ENCODE data around the gene PHF23. TPM values are rescaled to one million over a fixed set of nuclear protein-coding genes. Genes with fewer than 3 reads are reported as not detected.

PHF23 gene
- total and polyA plus RNA-seq, 9 of the 15 experiments (the other 6 are each of a cell fraction or from before 2014, with no cell fraction given) = 7.4 to 87.5 (median 33.7) TPM

GRCh38 chr17:7214300-7215135 is 24.7 kb downstream of the PHF23 start (continued):
- TF ChIP-seq RERE (CRISPR knock-in tag; IDR thresholded peaks at IDR 0.05; ENCODE audit: borderline replicate concordance) (no peak), CHD1 (IDR thresholded peaks at IDR 0.05; ENCODE audit: low read length) (no peak), CGGBP1 (CRISPR knock-in tag; IDR thresholded peaks at IDR 0.05) (no peak), ZNF668 (CRISPR knock-in tag; IDR thresholded peaks at IDR 0.05) (no peak), CTBP1 (IDR thresholded peaks at IDR 0.05; ENCODE audit: borderline replicate concordance) (peak; percentile 86; the same call in 1 of the 2 replicates), ELK3 (CRISPR knock-in tag; IDR thresholded peaks at IDR 0.05) (no peak), ZNF134 (CRISPR knock-in tag; conservative IDR thresholded peaks at IDR 0.05) (no peak), ZFP30 (CRISPR knock-in tag; IDR thresholded peaks at IDR 0.05; ENCODE audit: borderline replicate concordance) (no peak), TEAD1 (CRISPR knock-in tag; IDR thresholded peaks at IDR 0.05) (no peak), TCF15 (CRISPR knock-in tag; IDR thresholded peaks at IDR 0.05) (no peak), SRSF1 (IDR thresholded peaks at IDR 0.05; ENCODE audit: low read depth, low read length) (no peak), LCOR (CRISPR knock-in tag; IDR thresholded peaks at IDR 0.05) (no peak; the same call in 1 of the 2 replicates), THAP7 (CRISPR knock-in tag; IDR thresholded peaks at IDR 0.05) (no peak), HEY1 (CRISPR knock-in tag; IDR thresholded peaks at IDR 0.05; ENCODE audit: borderline replicate concordance) (no peak), MAZ (CRISPR knock-in tag; conservative IDR thresholded peaks at IDR 0.05 in 1 of 2, IDR thresholded peaks at IDR 0.05 in 1 of 2) (peak; percentile 19 to 34; a peak in 1 of 4 replicates), ZNF23 (CRISPR knock-in tag; IDR thresholded peaks at IDR 0.05) (no peak), HCFC1 (IDR thresholded peaks at IDR 0.05; ENCODE audit: low read depth, low read length) (peak; percentile 7), FUS (optimal IDR thresholded peaks at IDR 0.05; ENCODE audit: low read depth, low read length) (no peak), TCFL5 (CRISPR knock-in tag; conservative IDR thresholded peaks at IDR 0.05) (no peak), XRCC4 (IDR thresholded peaks at IDR 0.05; ENCODE audit: extremely low read depth, insufficient read depth, insufficient read length) (no peak)

Measured in K562 (cell line).